HUES6 (cell line): ENCODE measurements around the gene STX7.

Experiments
- H3K27ac ChIP-seq: 2 replicates; pipeline ENCODE4 v1.7.0; 2013; ENCODE audit warnings: low read depth, mild to moderate bottlenecking, low read length, inconsistent platforms
- H3K27me3 ChIP-seq: 2 replicates; pipeline ENCODE4 v1.6.1; 2013; ENCODE audit warnings: low read length; ENCODE audit not compliant: control insufficient read depth, insufficient read depth
- H3K36me3 ChIP-seq: 2 replicates; pipeline ENCODE4 v1.6.1; 2013; ENCODE audit warnings: low read length; ENCODE audit not compliant: control insufficient read depth, insufficient read depth
- H3K4me1 ChIP-seq: 2 replicates; pipeline ENCODE4 v1.6.1; 2013; ENCODE audit warnings: low read length; ENCODE audit not compliant: control insufficient read depth, insufficient read depth
- H3K4me3 ChIP-seq: 2 replicates; pipeline ENCODE4 v1.5.1; 2013; ENCODE audit warnings: low read depth, low read length
- H3K9ac ChIP-seq: one replicate; pipeline ENCODE4 v1.6.1; 2013; ENCODE audit warnings: mild to moderate bottlenecking, low read length
- H3K9me3 ChIP-seq: 2 replicates; pipeline ENCODE4 v1.6.1; 2013; ENCODE audit warnings: low read depth, low read length; ENCODE audit not compliant: control insufficient read depth, insufficient read depth

Gene STX7

DNA sequence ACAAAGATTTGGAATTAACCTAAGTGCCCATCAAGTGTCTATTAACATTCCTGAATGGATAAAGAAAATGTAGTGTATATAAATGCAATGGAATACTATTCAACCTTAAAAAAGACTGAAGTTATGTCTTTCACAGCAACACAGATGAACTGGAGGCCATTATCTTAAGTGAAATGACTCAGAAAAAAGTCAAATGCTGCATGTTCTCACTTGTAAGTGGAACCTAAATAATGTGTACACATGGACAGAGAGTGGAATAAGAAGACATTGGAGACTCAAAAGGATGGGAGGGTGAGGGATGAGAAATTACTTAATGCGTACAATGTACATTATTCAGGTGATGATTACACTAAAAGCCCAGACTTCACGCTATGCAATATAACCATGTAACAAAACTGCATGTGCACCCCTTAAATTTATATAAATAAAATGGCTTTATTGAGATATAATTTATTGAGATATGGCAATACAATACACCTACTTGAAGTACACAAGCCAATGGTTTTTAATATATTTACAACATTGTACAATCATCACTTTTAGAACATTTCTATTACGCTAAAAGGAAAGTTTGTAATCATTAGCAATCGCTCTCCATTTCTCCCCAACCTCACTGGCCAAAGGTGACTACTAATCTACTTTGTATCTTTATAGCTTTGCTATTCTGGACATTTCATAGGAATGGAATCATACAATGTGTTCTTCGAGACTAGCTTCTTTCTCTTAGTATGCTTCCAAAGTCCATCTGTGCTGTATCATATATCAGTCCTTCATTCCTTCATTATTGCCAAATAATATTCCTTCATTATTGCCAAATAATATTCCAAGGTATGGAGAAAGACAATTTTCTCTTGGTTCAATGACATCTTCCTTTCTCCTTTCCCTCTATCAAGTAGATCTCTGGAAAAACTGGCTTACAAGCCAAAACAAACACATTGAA is 5.8 kb downstream of the STX7 start:
- H3K4me3 ChIP-seq: no peak overlapping the region
- H3K27ac ChIP-seq: no peak overlapping the region
- H3K9ac ChIP-seq: no peak overlapping the region
- peaks cover 14% of the 10 kb centered on the region for H3K4me1 ChIP-seq
- H3K36me3 ChIP-seq: peaks cover 13% of the 10 kb centered on the region
- H3K27me3 ChIP-seq: no peaks in the 10 kb centered on the region
- no peaks in the 10 kb centered on the region for H3K9me3 ChIP-seq

DNA sequence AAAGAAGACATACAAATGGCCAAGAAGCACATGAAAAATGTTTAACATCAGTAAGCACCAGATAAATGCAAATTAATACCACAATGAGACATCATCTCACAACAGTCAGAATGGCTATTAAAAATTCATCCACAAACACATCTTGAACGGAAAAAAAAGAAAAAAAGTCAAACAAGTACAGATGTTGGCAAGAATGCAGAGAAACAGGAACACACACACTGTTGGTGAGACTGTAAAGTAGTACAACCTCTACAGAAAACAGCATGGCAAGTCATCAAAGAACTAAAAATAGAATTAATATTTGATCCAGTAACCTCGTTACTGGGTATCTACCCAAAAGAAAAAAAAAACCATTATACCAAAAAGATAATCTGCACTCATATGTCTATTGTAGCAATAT is 6.5 kb downstream of the STX7 start:
- no peak overlapping the region for H3K4me3 ChIP-seq
- no peaks in the 10 kb centered on the region for H3K27me3 ChIP-seq
- no peak overlapping the region for H3K9ac ChIP-seq
- H3K36me3 ChIP-seq: peaks cover 20% of the 10 kb centered on the region
- H3K4me1 ChIP-seq: peaks cover 9% of the 10 kb centered on the region
- H3K27ac ChIP-seq: no peak overlapping the region
- H3K9me3 ChIP-seq: no peaks in the 10 kb centered on the region

DNA sequence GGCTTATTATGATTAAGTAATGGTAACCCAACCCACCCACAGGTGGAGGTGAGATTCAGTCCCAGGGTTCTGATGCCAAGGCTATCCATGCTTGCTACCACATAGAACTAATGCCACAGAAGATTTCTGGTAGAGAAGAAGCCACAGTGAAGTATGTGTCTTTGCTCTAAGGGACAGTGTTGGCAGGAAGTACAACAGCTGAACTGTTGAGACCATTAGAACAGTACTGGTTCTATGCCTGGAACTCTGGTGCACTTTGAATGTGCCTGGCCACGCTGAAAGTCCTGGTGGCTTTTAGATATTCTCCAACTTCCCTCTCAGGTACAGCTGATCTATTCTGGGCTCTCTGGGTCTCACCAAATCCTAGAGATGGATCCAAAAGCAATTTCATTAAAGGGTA is 7.8 kb downstream of the STX7 start:
- Histone ChIP-seq H3K9ac (no peak overlapping the region), H3K27me3 (no peaks in the 10 kb centered on the region), H3K9me3 (no peaks in the 10 kb centered on the region), H3K36me3 (peaks cover 26% of the 10 kb centered on the region), H3K4me3 (no peak overlapping the region), H3K27ac (no peak overlapping the region), H3K4me1 (peaks cover 4% of the 10 kb centered on the region)

DNA sequence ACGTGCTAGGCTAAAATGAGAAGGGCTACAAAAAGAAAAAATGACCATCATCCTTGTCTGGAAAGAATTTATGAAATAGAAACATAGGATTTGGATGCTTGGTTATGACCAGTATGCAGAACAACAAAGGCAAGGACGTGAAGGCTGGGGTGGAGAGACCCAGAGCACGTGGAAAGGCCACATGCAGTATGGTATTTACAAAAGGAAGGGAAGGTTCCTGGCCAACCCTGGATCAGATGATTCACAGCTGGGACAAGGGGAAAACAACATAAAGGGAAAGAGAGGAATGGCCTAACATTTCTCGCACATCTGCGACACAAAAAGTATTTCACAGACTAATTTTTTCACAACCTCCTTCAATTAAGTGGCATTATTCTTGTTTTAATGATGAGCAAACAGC is 8.2 kb downstream of the STX7 start:
- Histone ChIP-seq H3K9me3 (no peaks in the 10 kb centered on the region), H3K4me1 (peaks cover 4% of the 10 kb centered on the region), H3K27me3 (no peaks in the 10 kb centered on the region), H3K27ac (no peak overlapping the region), H3K9ac (no peak overlapping the region), H3K4me3 (no peak overlapping the region), H3K36me3 (peaks cover 26% of the 10 kb centered on the region)

DNA sequence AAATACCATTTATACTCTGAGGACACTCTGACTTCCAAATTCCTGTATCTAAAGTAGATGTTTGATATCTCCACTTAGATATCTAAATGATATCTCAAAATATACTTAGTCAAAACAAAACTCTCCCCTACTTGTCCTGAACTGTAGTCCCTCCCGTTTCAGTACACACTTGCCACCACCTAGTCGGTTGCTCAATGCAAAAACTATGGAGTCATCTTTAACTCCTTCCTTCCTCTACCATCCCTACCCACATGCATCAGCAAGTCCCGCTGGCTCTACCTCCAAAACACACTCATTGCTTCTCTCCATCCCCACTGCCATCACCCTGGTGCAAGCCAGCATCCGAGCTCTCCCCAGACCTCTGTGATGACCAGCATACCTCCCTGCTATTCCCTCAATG is 13.2 kb downstream of the STX7 start:
- no peaks in the 10 kb centered on the region for H3K27me3 ChIP-seq
- H3K27ac ChIP-seq: no peak overlapping the region
- no peak overlapping the region for H3K9ac ChIP-seq
- no peaks in the 10 kb centered on the region for H3K4me1 ChIP-seq
- H3K4me3 ChIP-seq: no peak overlapping the region
- H3K9me3 ChIP-seq: no peaks in the 10 kb centered on the region
- peaks cover 31% of the 10 kb centered on the region for H3K36me3 ChIP-seq

DNA sequence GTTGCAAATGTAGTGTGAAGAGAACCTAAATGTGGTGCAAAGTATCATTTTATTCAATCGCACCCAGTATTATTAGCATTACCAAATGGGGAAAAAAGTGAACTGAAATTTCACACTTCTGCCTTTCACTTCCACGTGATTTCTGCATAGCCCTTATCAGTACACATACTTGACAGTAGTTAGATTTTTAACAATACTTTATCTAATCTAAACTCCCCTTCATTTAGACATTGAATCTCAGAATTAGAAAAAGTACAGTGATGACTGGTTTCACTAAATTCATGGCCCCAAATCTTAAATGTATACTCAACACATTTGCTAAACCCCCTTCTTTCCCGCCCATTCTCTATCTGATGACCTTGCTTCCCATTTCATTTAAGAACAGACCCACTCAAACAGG is 14.3 kb downstream of the STX7 start:
- Histone ChIP-seq H3K9me3 (no peaks in the 10 kb centered on the region; the same call in 1 of the 2 replicates), H3K4me3 (no peak overlapping the region), H3K9ac (no peak overlapping the region), H3K27me3 (no peaks in the 10 kb centered on the region), H3K27ac (no peak overlapping the region), H3K4me1 (no peaks in the 10 kb centered on the region), H3K36me3 (peaks cover 33% of the 10 kb centered on the region)

DNA sequence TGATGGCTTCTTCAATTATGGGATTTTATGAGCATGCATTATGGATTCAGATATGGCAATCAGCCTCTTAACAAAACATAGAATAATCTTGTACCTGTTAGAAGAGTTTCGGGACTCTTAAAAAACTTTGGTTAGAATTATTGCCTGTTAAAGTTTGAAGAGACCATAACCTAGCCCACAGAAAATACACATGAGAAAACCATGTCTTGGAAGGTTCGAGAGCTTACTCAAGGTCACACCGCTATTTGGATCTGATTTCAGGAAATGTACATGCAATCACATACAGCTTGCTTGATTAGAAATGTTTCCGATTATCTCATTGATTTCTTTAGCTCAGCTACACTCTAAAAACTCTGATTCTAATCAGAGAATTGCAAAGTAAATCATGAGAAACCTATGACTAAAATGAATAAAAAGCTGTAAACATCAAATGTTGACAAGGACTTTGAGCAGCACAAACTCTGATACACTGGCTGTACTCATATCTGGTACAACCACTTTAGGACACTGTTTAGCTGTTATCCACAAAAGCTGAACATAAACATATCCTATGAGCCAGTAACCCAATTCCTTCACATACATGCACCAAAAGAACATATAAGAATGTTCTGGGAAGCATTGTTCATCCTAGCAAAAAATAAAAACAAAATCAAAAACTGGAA is 16.3 kb downstream of the STX7 start:
- no peak overlapping the region for H3K9ac ChIP-seq
- no peaks in the 10 kb centered on the region; the same call in 1 of the 2 replicates for H3K9me3 ChIP-seq
- no peaks in the 10 kb centered on the region for H3K4me1 ChIP-seq
- H3K4me3 ChIP-seq: no peak overlapping the region
- peaks cover 22% of the 10 kb centered on the region for H3K36me3 ChIP-seq
- H3K27ac ChIP-seq: no peak overlapping the region
- no peaks in the 10 kb centered on the region for H3K27me3 ChIP-seq

DNA sequence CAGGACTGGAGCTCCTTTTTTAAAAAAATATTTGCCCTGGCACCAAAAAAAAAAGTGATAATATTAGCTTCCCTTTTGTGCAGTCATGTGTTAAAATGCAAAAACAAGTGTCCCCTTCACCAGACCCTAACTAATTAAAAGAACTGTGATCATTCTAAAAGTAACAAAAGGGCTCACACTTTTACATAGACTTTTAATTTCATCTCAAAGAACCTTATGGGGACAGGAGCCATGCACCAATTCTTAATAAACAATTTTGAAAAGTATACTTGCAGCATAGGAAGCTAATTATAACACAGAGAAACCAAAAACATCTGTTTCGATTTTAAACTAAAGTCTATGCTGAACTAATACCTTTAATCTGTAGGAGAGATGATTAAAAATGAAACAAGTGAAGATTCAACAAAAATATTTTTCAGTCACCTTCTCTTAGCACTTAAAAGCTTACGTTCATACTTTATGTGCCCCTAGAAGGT is 17.3 kb downstream of the STX7 start:
- H3K4me1 ChIP-seq: peaks cover 1% of the 10 kb centered on the region; the same call in 1 of the 2 replicates
- H3K27me3 ChIP-seq: no peaks in the 10 kb centered on the region
- peaks cover 16% of the 10 kb centered on the region for H3K36me3 ChIP-seq
- no peak overlapping the region for H3K9ac ChIP-seq
- no peak overlapping the region for H3K4me3 ChIP-seq
- no peaks in the 10 kb centered on the region; the same call in 1 of the 2 replicates for H3K9me3 ChIP-seq
- no peak overlapping the region for H3K27ac ChIP-seq

DNA sequence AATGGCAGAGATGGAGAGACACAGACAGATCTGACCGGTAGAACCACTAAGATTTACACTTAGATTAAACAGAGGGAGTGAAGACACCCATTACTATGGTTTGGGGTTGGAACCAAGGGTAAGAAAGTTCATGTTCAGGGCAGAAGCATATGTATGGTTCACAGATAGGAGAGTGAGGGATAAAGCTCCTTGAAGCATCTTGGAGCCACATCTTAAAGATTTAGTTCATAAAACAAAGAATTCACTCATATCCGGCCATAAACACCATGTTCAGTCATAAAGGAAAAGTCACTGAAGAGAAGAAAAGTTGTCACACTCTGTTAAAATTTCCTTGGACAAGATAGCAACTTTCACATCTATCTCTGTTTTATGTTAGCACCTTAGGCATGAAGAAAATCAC is 18.0 kb downstream of the STX7 start:
- Histone ChIP-seq H3K4me1 (peaks cover 8% of the 10 kb centered on the region), H3K9ac (no peak overlapping the region), H3K27ac (no peak overlapping the region), H3K4me3 (no peak overlapping the region), H3K36me3 (peaks cover 14% of the 10 kb centered on the region), H3K9me3 (no peaks in the 10 kb centered on the region; the same call in 1 of the 2 replicates), H3K27me3 (no peaks in the 10 kb centered on the region)

DNA sequence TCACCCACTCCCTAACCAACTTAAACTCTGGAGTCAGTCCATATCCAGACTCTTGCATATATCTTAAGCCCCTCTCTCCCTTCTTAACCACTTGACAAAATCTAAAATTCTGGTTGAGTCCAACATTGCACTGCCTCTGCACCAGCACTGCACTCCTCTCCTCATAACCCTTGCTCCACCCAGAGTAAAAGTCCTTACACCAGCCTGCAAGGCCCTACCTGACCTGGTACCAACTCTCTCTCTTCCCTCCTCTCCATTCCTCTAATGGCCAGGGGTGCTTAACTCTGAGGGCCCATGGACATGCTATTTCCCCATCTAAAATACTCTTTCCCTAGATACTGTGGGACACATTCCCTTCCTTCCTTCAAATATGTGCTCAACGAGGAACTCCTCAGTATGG is 21.0 kb downstream of the STX7 start:
- Histone ChIP-seq H3K27ac (no peak overlapping the region), H3K36me3 (peaks cover 6% of the 10 kb centered on the region; the same call in 1 of the 2 replicates), H3K9ac (no peak overlapping the region), H3K4me3 (no peak overlapping the region), H3K4me1 (peaks cover 11% of the 10 kb centered on the region), H3K27me3 (no peaks in the 10 kb centered on the region), H3K9me3 (no peaks in the 10 kb centered on the region; the same call in 1 of the 2 replicates)

DNA sequence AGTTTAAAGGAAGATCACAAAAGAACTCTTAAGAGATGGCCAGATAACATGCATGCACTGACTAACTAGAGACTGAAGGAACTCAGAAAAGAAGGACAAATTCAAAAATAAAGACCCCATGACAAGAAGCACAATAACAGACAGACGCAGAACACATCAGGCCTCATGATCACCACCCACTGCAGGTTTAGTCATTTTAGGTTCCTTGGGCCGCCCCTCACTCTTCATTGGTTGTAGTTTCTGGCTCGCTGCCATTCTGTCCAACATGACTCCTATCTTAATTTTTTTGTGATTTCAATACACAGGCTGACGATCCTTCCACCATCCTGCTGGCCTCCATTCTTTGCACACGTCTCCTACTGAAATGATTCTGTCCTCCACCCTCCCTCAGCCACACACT is 21.6 kb downstream of the STX7 start:
- Histone ChIP-seq H3K36me3 (peaks cover 6% of the 10 kb centered on the region; the same call in 1 of the 2 replicates), H3K27me3 (no peaks in the 10 kb centered on the region), H3K9me3 (no peaks in the 10 kb centered on the region; the same call in 1 of the 2 replicates), H3K4me3 (no peak overlapping the region), H3K9ac (no peak overlapping the region), H3K4me1 (peaks cover 11% of the 10 kb centered on the region), H3K27ac (no peak overlapping the region)
